Fibroblast of mammary gland (primary cell): ENCODE data around the gene DUSP7.
A peak's percentile ranks its signal among the peaks of the same experiment; 100 is the strongest.

Source experiments
- DNase-seq: peaks from one replicate; pipeline ENCODE4 v3.0.0-alpha.2; 2010; ENCODE audit warnings: low read depth
- H3K4me3 ChIP-seq: 2 replicates; pipeline ENCODE4 v1.5.1; 2011; ENCODE audit warnings: low read depth, mild to moderate bottlenecking, low read length, moderate library complexity; ENCODE audit not compliant: control insufficient read depth
- CTCF ChIP-seq: conservative IDR thresholded peaks from 2 replicates; pipeline ENCODE4 v1.5.1; 2011; ENCODE audit warnings: low read depth, low read length, inconsistent platforms; ENCODE audit not compliant: control insufficient read depth, insufficient read depth

Gene DUSP7

DNA sequence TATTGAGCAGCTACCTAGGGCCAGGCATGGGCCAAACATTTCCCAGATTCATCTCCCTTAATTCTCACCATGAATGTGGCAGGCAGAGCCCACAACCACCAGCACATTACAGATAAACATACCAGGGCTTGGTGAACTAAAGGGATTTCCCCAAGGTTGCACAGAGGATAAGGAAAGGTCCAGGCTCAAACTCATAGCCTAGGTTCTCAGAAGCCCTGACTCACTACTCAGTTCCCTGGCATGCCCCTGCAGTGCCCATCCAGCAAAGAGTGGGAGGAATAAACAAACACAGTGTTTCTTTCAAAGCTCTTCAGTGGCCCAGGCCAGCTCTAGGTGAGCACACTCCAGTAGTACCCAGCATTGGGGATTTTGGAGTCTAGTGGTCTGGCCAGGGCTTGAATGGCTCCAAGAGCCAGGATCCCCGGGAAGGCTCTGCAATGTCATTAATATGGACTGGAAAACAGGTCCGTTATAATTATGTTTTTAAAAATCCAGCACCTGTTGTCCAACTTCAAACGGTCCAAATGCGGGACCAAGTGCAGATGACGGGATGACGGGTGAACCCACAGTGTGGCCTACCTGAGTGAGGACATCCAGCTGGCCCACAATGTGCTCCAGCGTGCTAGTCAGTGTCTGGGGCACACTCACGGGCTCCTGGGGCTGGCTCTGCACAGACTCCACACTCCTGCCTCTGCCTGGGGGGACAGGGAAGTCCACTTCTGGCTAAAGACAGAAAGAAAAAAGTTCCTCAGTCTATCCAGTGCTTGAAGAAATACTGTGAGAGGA is 39.8 kb upstream of the DUSP7 start:
- no peak for TF ChIP-seq CTCF

GRCh38 chr3:52094571-52095485 is 38.5 kb upstream of the DUSP7 start:
- no peak for TF ChIP-seq CTCF
- no peak overlapping the region for H3K4me3 ChIP-seq
- DNase-seq = no peak

More for the DNA sequence above, 39.8 kb upstream of the DUSP7 start:
- no peak overlapping the region for H3K4me3 ChIP-seq
- DNase-seq = no peak

- TF ChIP-seq CTCF = no peak
- DNase-seq = peak; percentile 18
- H3K4me3 ChIP-seq = no peak overlapping the region
Measured at GRCh38 chr3:52093756-52094545, 37.6 kb upstream of the DUSP7 start.

- TF ChIP-seq CTCF = no peak
Measured at GRCh38 chr3:52092891-52093290, 36.5 kb upstream of the DUSP7 start.

DNA sequence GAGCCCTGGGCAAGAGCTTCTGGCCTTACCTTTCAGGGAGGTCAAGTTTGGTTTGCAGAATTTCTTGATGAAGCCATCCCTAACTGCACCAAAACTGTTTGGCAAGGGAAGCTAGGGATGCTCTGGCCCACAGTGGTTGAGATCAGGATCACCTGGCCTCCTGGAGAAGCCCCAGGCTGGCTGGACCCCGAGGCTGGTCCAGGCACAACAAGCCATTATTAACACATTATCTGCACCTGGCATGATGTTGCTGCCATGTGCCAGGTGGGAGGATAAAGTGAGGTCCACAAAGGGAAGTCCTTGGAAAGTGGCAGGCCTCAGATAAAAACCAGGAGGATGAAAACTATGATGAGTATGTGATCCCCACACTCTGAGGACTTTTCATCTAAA is 35.9 kb upstream of the DUSP7 start:
- no peak for DNase-seq
- no peak overlapping the region for H3K4me3 ChIP-seq
- no peak for TF ChIP-seq CTCF

More at GRCh38 chr3:52092891-52093290, 36.5 kb upstream of the DUSP7 start:
- no peak overlapping the region for H3K4me3 ChIP-seq
- DNase-seq = no peak

- no peak overlapping the region for H3K4me3 ChIP-seq
- no peak for TF ChIP-seq CTCF
- DNase-seq = peak; percentile 50
Measured at GRCh38 chr3:52091586-52092270, 35.4 kb upstream of the DUSP7 start.
